ENCODE results near the gene SLC35A5. TPM values are rescaled to one million over a fixed set of nuclear protein-coding genes. Genes with fewer than 3 reads are reported as not detected.

Gene SLC35A5
- total RNA-seq, 4 donors from 2014 or later: 0.80 to 49.2 (median 25.4) TPM

DNA sequence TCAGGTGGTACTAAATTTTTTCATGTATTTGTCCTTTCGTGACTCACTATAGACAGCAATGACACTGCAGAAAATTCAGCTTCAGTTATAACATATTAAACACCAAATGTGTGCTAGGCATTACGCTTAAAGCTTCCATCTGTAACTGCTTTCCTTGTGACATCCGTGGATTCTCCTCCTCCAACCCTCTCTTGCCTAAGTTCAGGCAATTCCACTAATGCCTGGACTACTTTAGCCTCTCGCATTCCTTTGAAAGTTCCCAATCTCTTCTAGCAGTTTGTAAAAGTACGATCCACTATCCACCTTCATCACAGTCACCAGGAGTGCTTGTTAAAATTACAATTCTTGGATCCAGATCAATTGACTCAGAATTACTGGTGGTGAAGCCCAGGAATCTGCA lies 61.4 kb downstream of the SLC35A5 start:
- 75 to 87% methylated on average over 5 of the region's 5 CpGs for WGBS, 2 donors (ENCODE audit: low coverage in 1 of 2)
- H3K36me3 ChIP-seq: no peaks in the 10 kb centered on the region
- H3K4me3 ChIP-seq: no peak overlapping the region
- DNase-seq: no peak
- H3K27ac ChIP-seq: no peak overlapping the region
- in situ Hi-C loops (cut with MboI; ENCODE audit: low pct_ligation_motif_present in 1 of 4, low pct_unique_long_range_greater_than_20kb in 1 of 4, low sequenced_read_pairs in 3 of 4): no loop called here
- H3K4me1 ChIP-seq: no peaks in the 10 kb centered on the region
- TF ChIP-seq, protein P1, sequence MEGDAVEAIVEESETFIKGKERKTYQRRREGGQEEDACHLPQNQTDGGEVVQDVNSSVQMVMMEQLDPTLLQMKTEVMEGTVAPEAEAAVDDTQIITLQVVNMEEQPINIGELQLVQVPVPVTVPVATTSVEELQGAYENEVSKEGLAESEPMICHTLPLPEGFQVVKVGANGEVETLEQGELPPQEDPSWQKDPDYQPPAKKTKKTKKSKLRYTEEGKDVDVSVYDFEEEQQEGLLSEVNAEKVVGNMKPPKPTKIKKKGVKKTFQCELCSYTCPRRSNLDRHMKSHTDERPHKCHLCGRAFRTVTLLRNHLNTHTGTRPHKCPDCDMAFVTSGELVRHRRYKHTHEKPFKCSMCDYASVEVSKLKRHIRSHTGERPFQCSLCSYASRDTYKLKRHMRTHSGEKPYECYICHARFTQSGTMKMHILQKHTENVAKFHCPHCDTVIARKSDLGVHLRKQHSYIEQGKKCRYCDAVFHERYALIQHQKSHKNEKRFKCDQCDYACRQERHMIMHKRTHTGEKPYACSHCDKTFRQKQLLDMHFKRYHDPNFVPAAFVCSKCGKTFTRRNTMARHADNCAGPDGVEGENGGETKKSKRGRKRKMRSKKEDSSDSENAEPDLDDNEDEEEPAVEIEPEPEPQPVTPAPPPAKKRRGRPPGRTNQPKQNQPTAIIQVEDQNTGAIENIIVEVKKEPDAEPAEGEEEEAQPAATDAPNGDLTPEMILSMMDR (IDR thresholded peaks at IDR 0.05): no peak
- TF ChIP-seq EP300 (IDR thresholded peaks at IDR 0.05; ENCODE audit: low read depth) (no peak), POLR2A (IDR thresholded peaks at IDR 0.05) (no peak), POLR2AphosphoS5 (IDR thresholded peaks at IDR 0.05) (no peak)
- no peaks in the 10 kb centered on the region for H3K27me3 ChIP-seq
- intact Hi-C loops (cut with DNase I; ENCODE audit: low total_unique reads): no loop called here
- no peaks in the 10 kb centered on the region for H3K9me3 ChIP-seq

DNA sequence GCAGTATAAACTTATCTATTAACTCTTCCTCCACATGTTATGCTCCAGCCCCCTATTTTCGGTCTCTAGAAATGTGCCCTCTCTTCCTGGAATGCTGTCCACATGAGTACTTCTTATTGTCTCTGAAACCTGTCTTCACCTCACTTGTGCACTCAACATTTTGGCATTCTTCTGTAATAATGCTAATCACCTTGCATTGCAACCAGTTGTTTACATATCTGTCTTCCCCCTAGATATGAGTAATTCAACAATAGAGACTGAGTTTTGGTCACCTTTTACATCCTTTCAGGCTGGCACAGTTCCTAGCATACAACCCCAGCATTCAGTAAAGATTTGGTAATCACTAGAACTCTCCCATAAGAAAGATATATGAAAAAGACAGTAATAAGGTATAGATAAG lies 61.9 kb downstream of the SLC35A5 start:
- no peaks in the 10 kb centered on the region for H3K36me3 ChIP-seq
- no peak for TF ChIP-seq POLR2A (IDR thresholded peaks at IDR 0.05)
- TF ChIP-seq POLR2AphosphoS5 (IDR thresholded peaks at IDR 0.05): no peak
- TF ChIP-seq EP300 (IDR thresholded peaks at IDR 0.05; ENCODE audit: low read depth): no peak
- TF ChIP-seq, protein P1 (IDR thresholded peaks at IDR 0.05): no peak
- no peaks in the 10 kb centered on the region for H3K9me3 ChIP-seq
- no peak overlapping the region for H3K27ac ChIP-seq
- intact Hi-C loops (cut with DNase I; ENCODE audit: low total_unique reads) (loop anchor here (2.0 kb wide), 1 partner anchor 39 kb away; no protein-coding TSS in a partner anchor), in situ Hi-C loops (cut with MboI; ENCODE audit: low pct_ligation_motif_present in 1 of 4, low pct_unique_long_range_greater_than_20kb in 1 of 4, low sequenced_read_pairs in 3 of 4) (no loop called here)
- 100% methylated on average over 1 of the region's 1 CpG for WGBS, 2 donors (ENCODE audit: low coverage in 1 of 2)
- H3K4me3 ChIP-seq: no peak overlapping the region
- no peaks in the 10 kb centered on the region for H3K27me3 ChIP-seq
- DNase-seq: no peak
- H3K4me1 ChIP-seq: no peaks in the 10 kb centered on the region

DNA sequence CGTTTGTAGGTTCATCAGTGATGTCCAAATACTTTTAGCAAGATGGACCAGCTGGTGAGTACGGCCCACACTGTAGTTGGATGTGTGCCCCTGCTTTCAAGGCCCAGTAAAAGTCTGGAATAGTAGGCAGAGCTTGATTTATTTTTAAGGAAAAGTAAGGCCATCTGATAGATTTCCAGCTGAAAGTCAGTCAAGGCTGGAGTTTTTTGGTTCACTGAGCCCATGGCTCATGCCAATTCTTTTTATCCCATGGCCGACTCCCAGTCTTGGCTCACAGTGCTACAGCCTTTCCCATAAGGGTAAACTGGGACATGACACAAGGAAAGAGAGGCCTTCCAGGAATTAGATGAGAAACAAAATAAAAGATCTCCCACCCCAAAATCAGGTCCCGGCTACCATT lies 65.6 kb downstream of the SLC35A5 start:
- intact Hi-C loops (cut with DNase I; ENCODE audit: low total_unique reads) (no loop called here), in situ Hi-C loops (cut with MboI; ENCODE audit: low pct_ligation_motif_present in 1 of 4, low pct_unique_long_range_greater_than_20kb in 1 of 4, low sequenced_read_pairs in 3 of 4) (loop anchor here in 2 of 4 donors (25.0 kb wide), 2 partner anchors 360 to 660 kb away; partner anchors contain the start of genes CD200R1 (in 1 of the 2) and GTPBP8 (in 1 of the 2))
- no peak for DNase-seq
- no peaks in the 10 kb centered on the region for H3K36me3 ChIP-seq
- TF ChIP-seq, protein P1 (IDR thresholded peaks at IDR 0.05): no peak
- no peak for TF ChIP-seq POLR2A (IDR thresholded peaks at IDR 0.05)
- TF ChIP-seq EP300 (IDR thresholded peaks at IDR 0.05; ENCODE audit: low read depth): no peak
- no peak for TF ChIP-seq POLR2AphosphoS5 (IDR thresholded peaks at IDR 0.05)
- no peaks in the 10 kb centered on the region for H3K27me3 ChIP-seq
- H3K4me3 ChIP-seq: no peak overlapping the region
- peaks cover 0 to 24% (median 3%) of the 10 kb centered on the region in 4 donors for H3K4me1 ChIP-seq
- H3K27ac ChIP-seq: peak overlapping the region in 3 of 4 donors; percentile 13 to 47 (median 46)
- H3K9me3 ChIP-seq: no peaks in the 10 kb centered on the region
- 70 to 76% methylated on average over 4 of the region's 4 CpGs for WGBS, 2 donors (ENCODE audit: low coverage in 1 of 2)

DNA sequence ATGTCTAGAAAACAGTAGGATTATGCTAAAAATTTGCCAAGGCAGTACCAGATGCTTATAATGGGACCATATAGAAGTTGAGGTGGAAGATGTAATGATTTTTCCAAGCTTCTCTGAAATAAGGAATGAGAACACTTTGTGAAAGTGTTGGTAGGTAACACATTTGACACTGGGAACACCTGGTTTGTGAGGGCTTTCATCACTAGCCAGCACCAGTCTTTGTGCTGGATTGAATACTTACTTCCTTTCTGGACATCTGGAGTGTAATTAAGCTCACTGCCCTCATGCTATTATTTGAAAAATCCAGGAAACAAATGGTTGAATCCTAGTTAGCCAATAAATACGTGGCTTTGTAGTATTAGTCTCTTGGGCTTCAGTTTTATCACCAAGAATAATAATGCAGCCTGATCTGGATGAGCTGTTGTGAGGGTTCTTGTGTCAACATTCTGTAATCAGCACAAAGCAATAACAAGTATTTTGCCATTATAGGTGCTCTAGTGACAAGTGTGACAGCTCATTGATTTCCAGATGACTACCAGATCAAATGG lies 66.1 kb downstream of the SLC35A5 start:
- H3K9me3 ChIP-seq: no peaks in the 10 kb centered on the region
- intact Hi-C loops (cut with DNase I; ENCODE audit: low total_unique reads): no loop called here
- TF ChIP-seq POLR2A (IDR thresholded peaks at IDR 0.05): no peak
- no peak for TF ChIP-seq POLR2AphosphoS5 (IDR thresholded peaks at IDR 0.05)
- no peak for TF ChIP-seq EP300 (IDR thresholded peaks at IDR 0.05; ENCODE audit: low read depth)
- TF ChIP-seq, protein P1 (IDR thresholded peaks at IDR 0.05): no peak
- peaks cover 0 to 29% (median 4%) of the 10 kb centered on the region in 4 donors for H3K4me1 ChIP-seq
- 45 to 57% methylated on average over 1 of the region's 1 CpG for WGBS, 2 donors (ENCODE audit: low coverage in 1 of 2)
- no peak overlapping the region for H3K4me3 ChIP-seq
- H3K27me3 ChIP-seq: no peaks in the 10 kb centered on the region
- no peak for DNase-seq
- in situ Hi-C loops (cut with MboI; ENCODE audit: low pct_ligation_motif_present in 1 of 4, low pct_unique_long_range_greater_than_20kb in 1 of 4, low sequenced_read_pairs in 3 of 4): loop anchor here in 2 of 4 donors (25.0 kb wide), 2 partner anchors 359 to 659 kb away; partner anchors contain the start of genes CD200R1 (in 1 of the 2) and GTPBP8 (in 1 of the 2)
- no peaks in the 10 kb centered on the region for H3K36me3 ChIP-seq
- H3K27ac ChIP-seq: peak overlapping the region; percentile 13 to 47 (median 40)
